SK-N-SH treated with all-trans-retinoic acid at 6 μM for 48 hours (cell line): Measurements from ENCODE around the gene FHIT.

Experiments
- ATAC-seq: fragments of 200-7000 bp; cut with Tn5 transposase; 3 replicates; pipeline ENCODE4 v1.9.1; 2020; ENCODE audit warnings: mild to moderate bottlenecking, moderate library complexity
- ARNTL ChIP-seq: fragments of 450-650 bp; formaldehyde crosslinking; IDR thresholded peaks from 2 replicates; pipeline ENCODE4 v1.5.0; 2020; ENCODE audit warnings: low read depth, mild to moderate bottlenecking, moderate library complexity, borderline replicate concordance
- BACH2 ChIP-seq: fragments of 250-450 bp; sonication (Bioruptor Pico); IDR thresholded peaks from 2 replicates; pipeline ENCODE4 v1.9.0; 2021; ENCODE audit warnings: mild to moderate bottlenecking, borderline replicate concordance
- CSDC2 ChIP-seq: fragments of 250-450 bp; sonication (Bioruptor Pico); IDR thresholded peaks from 2 replicates; pipeline ENCODE4 v1.5.0; 2020; ENCODE audit warnings: mild to moderate bottlenecking, moderate library complexity
- SNAI2 ChIP-seq: fragments of 250-450 bp; sonication (Bioruptor Pico); IDR thresholded peaks from 2 replicates; pipeline ENCODE4 v1.5.0; 2020; ENCODE audit warnings: mild to moderate bottlenecking, moderate library complexity
- TCF4 ChIP-seq: fragments of 250-450 bp; sonication (Bioruptor Pico); IDR thresholded peaks from 2 replicates; pipeline ENCODE4 v1.8.0; 2021; ENCODE audit warnings: mild to moderate bottlenecking, moderate library complexity, borderline replicate concordance
- TOX ChIP-seq: fragments of 250-450 bp; sonication (Bioruptor Pico); IDR thresholded peaks from 2 replicates; pipeline ENCODE4 v1.8.0; 2021; ENCODE audit warnings: mild to moderate bottlenecking, moderate library complexity, borderline replicate concordance
- ZC3H10 ChIP-seq: fragments of 250-450 bp; sonication (Bioruptor Pico); IDR thresholded peaks from 2 replicates; pipeline ENCODE4 v1.5.1; 2021; ENCODE audit warnings: mild to moderate bottlenecking, moderate library complexity
- ZNF565 ChIP-seq: fragments of 450-650 bp; formaldehyde crosslinking; conservative IDR thresholded peaks from 2 replicates; pipeline ENCODE4 v1.5.0; 2020; ENCODE audit warnings: low read depth, mild to moderate bottlenecking, moderate library complexity
- ZNF70 ChIP-seq: fragments of 450-650 bp; formaldehyde crosslinking; IDR thresholded peaks from 2 replicates; pipeline ENCODE4 v1.5.0; 2020; ENCODE audit warnings: mild to moderate bottlenecking, moderate library complexity
- TF ChIP-seq, protein P1 (sequence below): fragments of 250-450 bp; sonication (Bioruptor Pico); IDR thresholded peaks from 2 replicates; pipeline ENCODE4 v1.5.1; 2021; ENCODE audit warnings: mild to moderate bottlenecking, moderate library complexity
- TF ChIP-seq, protein P2 (sequence below): fragments of 250-450 bp; sonication (Bioruptor Pico); IDR thresholded peaks from 2 replicates; pipeline ENCODE4 v1.8.0; 2021; ENCODE audit warnings: low read depth, mild to moderate bottlenecking, moderate library complexity, borderline replicate concordance
- TF ChIP-seq, protein P3 (sequence below): fragments of 250-450 bp; sonication (Bioruptor Pico); IDR thresholded peaks from 2 replicates; pipeline ENCODE4 v1.5.1; 2020; ENCODE audit warnings: low read depth, mild to moderate bottlenecking, moderate library complexity
- TF ChIP-seq, protein P4 (sequence below): fragments of 250-450 bp; sonication (Bioruptor Pico); IDR thresholded peaks from 2 replicates; pipeline ENCODE4 v1.8.0; 2020; ENCODE audit warnings: mild to moderate bottlenecking, moderate library complexity, borderline replicate concordance
- TF ChIP-seq, protein P5 (sequence below): fragments of 250-450 bp; sonication (Bioruptor Pico); IDR thresholded peaks from 2 replicates; pipeline ENCODE4 v1.5.0; 2020; ENCODE audit warnings: mild to moderate bottlenecking, moderate library complexity

Gene FHIT

DNA sequence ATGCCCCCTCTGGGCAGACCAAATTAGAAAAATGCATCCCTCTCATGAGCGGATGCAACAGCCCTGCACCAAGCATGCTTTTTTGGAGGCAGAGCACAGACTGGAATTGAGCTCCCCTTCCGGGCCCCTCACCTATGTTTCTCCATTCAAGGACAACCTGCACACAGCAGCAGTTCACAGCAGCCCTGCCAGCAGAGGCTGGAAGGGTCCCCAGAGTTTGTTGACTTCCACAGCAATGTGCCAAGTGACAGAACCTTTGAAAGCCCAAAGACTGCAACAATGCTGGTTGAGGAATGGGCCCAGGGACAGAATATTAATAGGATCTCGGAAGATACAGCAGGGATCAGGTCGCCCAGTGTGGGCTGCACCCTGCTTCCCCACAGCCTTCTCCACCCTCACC, 650.4 kb downstream of the FHIT start:
- TF ChIP-seq ARNTL (CRISPR knock-in tag) (no peak), SNAI2 (CRISPR knock-in tag) (no peak), CSDC2 (no peak), ZC3H10 (CRISPR knock-in tag) (no peak), BACH2 (CRISPR knock-in tag) (no peak)
- TF ChIP-seq, protein P1, sequence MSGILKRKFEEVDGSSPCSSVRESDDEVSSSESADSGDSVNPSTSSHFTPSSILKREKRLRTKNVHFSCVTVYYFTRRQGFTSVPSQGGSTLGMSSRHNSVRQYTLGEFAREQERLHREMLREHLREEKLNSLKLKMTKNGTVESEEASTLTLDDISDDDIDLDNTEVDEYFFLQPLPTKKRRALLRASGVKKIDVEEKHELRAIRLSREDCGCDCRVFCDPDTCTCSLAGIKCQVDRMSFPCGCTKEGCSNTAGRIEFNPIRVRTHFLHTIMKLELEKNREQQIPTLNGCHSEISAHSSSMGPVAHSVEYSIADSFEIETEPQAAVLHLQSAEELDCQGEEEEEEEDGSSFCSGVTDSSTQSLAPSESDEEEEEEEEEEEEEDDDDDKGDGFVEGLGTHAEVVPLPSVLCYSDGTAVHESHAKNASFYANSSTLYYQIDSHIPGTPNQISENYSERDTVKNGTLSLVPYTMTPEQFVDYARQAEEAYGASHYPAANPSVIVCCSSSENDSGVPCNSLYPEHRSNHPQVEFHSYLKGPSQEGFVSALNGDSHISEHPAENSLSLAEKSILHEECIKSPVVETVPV (CRISPR knock-in tag): no peak
- no peak for ATAC-seq

DNA sequence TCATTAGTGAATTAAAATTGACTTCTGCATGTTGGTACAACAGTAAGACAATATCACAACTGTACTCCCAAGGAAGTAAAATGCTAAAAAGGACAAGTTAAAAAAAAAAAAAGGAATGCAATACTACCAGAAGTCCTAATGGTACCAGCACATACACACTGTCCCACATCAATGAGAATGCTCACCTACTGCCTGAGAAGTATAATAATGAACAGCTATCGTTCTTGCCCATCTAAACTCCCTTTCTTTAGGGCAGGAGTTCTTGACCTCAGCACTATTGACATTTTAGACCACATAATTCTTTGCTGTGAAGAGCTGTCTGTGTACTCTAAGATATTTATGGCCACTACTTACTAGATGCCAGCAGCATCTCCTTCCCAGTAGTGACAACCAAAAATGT, 651.7 kb downstream of the FHIT start:
- ATAC-seq: no peak

DNA sequence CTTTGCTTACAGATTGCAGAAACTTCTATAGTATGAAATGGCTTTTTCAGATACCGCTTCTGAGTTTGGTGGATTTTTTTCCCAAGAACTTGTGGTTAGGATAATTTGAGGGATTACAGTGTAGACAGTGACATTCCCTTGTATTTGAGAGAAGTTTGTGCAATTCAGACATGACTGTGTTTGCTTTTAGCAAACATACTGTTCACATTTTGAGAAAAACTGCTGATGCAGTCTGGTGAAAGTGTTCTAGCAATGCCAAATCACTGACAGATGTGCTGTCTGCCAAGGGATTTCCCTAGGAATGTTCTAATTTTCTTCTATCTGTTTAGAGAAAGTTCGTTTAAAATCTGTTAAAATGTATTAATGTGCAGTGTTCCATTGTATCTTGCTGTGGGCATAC, 652.6 kb downstream of the FHIT start:
- no peak for ATAC-seq

More for the DNA sequence above, 651.7 kb downstream of the FHIT start:
- TF ChIP-seq ZNF565 (CRISPR knock-in tag) (no peak), SNAI2 (CRISPR knock-in tag) (no peak), ZNF70 (CRISPR knock-in tag) (no peak), BACH2 (CRISPR knock-in tag) (no peak), CSDC2 (no peak), TOX (CRISPR knock-in tag) (no peak), TCF4 (CRISPR knock-in tag) (no peak)
- TF ChIP-seq, protein P2, sequence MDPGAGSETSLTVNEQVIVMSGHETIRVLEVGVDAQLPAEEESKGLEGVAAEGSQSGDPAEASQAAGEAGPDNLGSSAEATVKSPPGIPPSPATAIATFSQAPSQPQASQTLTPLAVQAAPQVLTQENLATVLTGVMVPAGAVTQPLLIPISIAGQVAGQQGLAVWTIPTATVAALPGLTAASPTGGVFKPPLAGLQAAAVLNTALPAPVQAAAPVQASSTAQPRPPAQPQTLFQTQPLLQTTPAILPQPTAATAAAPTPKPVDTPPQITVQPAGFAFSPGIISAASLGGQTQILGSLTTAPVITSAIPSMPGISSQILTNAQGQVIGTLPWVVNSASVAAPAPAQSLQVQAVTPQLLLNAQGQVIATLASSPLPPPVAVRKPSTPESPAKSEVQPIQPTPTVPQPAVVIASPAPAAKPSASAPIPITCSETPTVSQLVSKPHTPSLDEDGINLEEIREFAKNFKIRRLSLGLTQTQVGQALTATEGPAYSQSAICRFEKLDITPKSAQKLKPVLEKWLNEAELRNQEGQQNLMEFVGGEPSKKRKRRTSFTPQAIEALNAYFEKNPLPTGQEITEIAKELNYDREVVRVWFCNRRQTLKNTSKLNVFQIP (CRISPR knock-in tag): no peak
- TF ChIP-seq, protein P3, sequence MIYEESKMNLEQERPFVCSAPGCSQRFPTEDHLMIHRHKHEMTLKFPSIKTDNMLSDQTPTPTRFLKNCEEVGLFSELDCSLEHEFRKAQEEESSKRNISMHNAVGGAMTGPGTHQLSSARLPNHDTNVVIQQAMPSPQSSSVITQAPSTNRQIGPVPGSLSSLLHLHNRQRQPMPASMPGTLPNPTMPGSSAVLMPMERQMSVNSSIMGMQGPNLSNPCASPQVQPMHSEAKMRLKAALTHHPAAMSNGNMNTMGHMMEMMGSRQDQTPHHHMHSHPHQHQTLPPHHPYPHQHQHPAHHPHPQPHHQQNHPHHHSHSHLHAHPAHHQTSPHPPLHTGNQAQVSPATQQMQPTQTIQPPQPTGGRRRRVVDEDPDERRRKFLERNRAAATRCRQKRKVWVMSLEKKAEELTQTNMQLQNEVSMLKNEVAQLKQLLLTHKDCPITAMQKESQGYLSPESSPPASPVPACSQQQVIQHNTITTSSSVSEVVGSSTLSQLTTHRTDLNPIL (CRISPR knock-in tag): no peak
- TF ChIP-seq, protein P1 (CRISPR knock-in tag): no peak

More for the DNA sequence above, 652.6 kb downstream of the FHIT start:
- TF ChIP-seq, protein P4, sequence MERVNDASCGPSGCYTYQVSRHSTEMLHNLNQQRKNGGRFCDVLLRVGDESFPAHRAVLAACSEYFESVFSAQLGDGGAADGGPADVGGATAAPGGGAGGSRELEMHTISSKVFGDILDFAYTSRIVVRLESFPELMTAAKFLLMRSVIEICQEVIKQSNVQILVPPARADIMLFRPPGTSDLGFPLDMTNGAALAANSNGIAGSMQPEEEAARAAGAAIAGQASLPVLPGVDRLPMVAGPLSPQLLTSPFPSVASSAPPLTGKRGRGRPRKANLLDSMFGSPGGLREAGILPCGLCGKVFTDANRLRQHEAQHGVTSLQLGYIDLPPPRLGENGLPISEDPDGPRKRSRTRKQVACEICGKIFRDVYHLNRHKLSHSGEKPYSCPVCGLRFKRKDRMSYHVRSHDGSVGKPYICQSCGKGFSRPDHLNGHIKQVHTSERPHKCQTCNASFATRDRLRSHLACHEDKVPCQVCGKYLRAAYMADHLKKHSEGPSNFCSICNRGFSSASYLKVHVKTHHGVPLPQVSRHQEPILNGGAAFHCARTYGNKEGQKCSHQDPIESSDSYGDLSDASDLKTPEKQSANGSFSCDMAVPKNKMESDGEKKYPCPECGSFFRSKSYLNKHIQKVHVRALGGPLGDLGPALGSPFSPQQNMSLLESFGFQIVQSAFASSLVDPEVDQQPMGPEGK (CRISPR knock-in tag): no peak
- TF ChIP-seq, protein P1 (CRISPR knock-in tag): no peak
- TF ChIP-seq, protein P5, sequence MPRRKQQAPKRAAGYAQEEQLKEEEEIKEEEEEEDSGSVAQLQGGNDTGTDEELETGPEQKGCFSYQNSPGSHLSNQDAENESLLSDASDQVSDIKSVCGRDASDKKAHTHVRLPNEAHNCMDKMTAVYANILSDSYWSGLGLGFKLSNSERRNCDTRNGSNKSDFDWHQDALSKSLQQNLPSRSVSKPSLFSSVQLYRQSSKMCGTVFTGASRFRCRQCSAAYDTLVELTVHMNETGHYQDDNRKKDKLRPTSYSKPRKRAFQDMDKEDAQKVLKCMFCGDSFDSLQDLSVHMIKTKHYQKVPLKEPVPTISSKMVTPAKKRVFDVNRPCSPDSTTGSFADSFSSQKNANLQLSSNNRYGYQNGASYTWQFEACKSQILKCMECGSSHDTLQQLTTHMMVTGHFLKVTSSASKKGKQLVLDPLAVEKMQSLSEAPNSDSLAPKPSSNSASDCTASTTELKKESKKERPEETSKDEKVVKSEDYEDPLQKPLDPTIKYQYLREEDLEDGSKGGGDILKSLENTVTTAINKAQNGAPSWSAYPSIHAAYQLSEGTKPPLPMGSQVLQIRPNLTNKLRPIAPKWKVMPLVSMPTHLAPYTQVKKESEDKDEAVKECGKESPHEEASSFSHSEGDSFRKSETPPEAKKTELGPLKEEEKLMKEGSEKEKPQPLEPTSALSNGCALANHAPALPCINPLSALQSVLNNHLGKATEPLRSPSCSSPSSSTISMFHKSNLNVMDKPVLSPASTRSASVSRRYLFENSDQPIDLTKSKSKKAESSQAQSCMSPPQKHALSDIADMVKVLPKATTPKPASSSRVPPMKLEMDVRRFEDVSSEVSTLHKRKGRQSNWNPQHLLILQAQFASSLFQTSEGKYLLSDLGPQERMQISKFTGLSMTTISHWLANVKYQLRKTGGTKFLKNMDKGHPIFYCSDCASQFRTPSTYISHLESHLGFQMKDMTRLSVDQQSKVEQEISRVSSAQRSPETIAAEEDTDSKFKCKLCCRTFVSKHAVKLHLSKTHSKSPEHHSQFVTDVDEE: no peak
- no peak for TF ChIP-seq SNAI2 (CRISPR knock-in tag)
